ENCODE results near the gene ST3GAL2.

GRCh38 chr16:70370924-70371323 lies 68.0 kb downstream of the ST3GAL2 start:
- no peak for TF ChIP-seq REST (IDR thresholded peaks at IDR 0.05; ENCODE audit: low read depth)
- TF ChIP-seq FOXM1 (IDR thresholded peaks at IDR 0.05; ENCODE audit: borderline replicate concordance, low read depth): no peak
- TF ChIP-seq TAF1 (IDR thresholded peaks at IDR 0.05; ENCODE audit: low read depth): no peak
- TF ChIP-seq MAX (IDR thresholded peaks at IDR 0.05): no peak
- no peak for TF ChIP-seq CEBPB (IDR thresholded peaks at IDR 0.05)
- TF ChIP-seq NFIC (IDR thresholded peaks at IDR 0.05): no peak
- no peak for TF ChIP-seq RAD21 (IDR thresholded peaks at IDR 0.05; ENCODE audit: low read depth)
- no peak for TF ChIP-seq YY1 (IDR thresholded peaks at IDR 0.05; ENCODE audit: low read depth)
- TF ChIP-seq EP300 (IDR thresholded peaks at IDR 0.05; ENCODE audit: borderline replicate concordance): no peak
- no peak for TF ChIP-seq TEAD4 (IDR thresholded peaks at IDR 0.05)
- no peak for TF ChIP-seq EGR1 (IDR thresholded peaks at IDR 0.05)
- TF ChIP-seq TCF12 (IDR thresholded peaks at IDR 0.05; ENCODE audit: low read depth): no peak
